Keratinocyte (primary cell): ENCODE measurements around the gene FAT1. TPM values are rescaled to one million over a fixed set of nuclear protein-coding genes. Genes with fewer than 3 reads are reported as not detected.
"Not testable (repeated sequence)": the region's sequence is repeated elsewhere in the genome, so short reads cannot be mapped to it uniquely, and the experiment has no call there.

Experiments used
- DNase-seq: peaks from one replicate; pipeline ENCODE4 v3.0.0-alpha.2; 2011; ENCODE audit warnings: low read depth, missing footprints, low spot score
- FAIRE-seq: peaks from 2 replicates; lab custom pipeline; 2011; peaks lifted over from hg19 to GRCh38; lab: Jason Lieb, UNC
- H2AFZ ChIP-seq: 2 replicates; pipeline ENCODE4 v1.6.0; 2012; ENCODE audit warnings: low read length, control low read depth, inconsistent platforms; ENCODE audit not compliant: control insufficient read depth
- H3K27ac ChIP-seq: 2 replicates; pipeline ENCODE4 v1.5.1; 2011; ENCODE audit warnings: low read length; ENCODE audit not compliant: control insufficient read depth, insufficient read depth
- H3K27me3 ChIP-seq: 3 replicates; pipeline ENCODE4 v1.6.0; 2011; ENCODE audit warnings: low read length; ENCODE audit not compliant: control insufficient read depth, insufficient read depth; ENCODE audit errors: extremely low read depth
- H3K36me3 ChIP-seq, 2 experiments: 2 replicates in 1 of 2; 3 replicates in 1 of 2; pipeline ENCODE4 v1.5.1; 2011; ENCODE audit warnings: low read length in 2 of 2, mild to moderate bottlenecking in 1 of 2; ENCODE audit not compliant: control insufficient read depth in 2 of 2, insufficient read depth in 2 of 2; ENCODE audit errors: extremely low read depth in 1 of 2
- H3K4me1 ChIP-seq: 3 replicates; pipeline ENCODE4 v1.5.1; 2011; ENCODE audit warnings: low read length; ENCODE audit not compliant: control insufficient read depth, insufficient read depth; ENCODE audit errors: extremely low read depth
- H3K4me2 ChIP-seq: 3 replicates; pipeline ENCODE4 v1.6.0; 2011; ENCODE audit warnings: low read depth, low read length; ENCODE audit not compliant: control insufficient read depth, insufficient read depth; ENCODE audit errors: extremely low read depth
- H3K4me3 ChIP-seq, 3 experiments: fragments of 200-600 bp in 1 of 3; sonication (generic) in 1 of 3; 2 replicates in 2 of 3; 3 replicates in 1 of 3; pipeline ENCODE4 v1.5.1; 2011 to 2016; ENCODE audit warnings: low read length in 3 of 3, mild to moderate bottlenecking in 3 of 3, control low read depth in 2 of 3, inconsistent platforms in 1 of 3, low read depth in 1 of 3, mixed read lengths in 1 of 3, mixed run types in 1 of 3, moderate library complexity in 1 of 3; ENCODE audit not compliant: control insufficient read depth in 2 of 3, insufficient read depth in 2 of 3; ENCODE audit errors: extremely low read depth in 1 of 3
- H3K79me2 ChIP-seq: 2 replicates; pipeline ENCODE4 v1.6.0; 2012; ENCODE audit warnings: low read length; ENCODE audit not compliant: control insufficient read depth, insufficient read depth
- H3K9ac ChIP-seq: 3 replicates; pipeline ENCODE4 v1.6.0; 2011; ENCODE audit warnings: low read length; ENCODE audit not compliant: control insufficient read depth, insufficient read depth; ENCODE audit errors: extremely low read depth
- H3K9me1 ChIP-seq: 3 replicates; pipeline ENCODE4 v1.6.0; 2011; ENCODE audit warnings: low read length; ENCODE audit not compliant: control insufficient read depth, insufficient read depth; ENCODE audit errors: extremely low read depth
- H3K9me3 ChIP-seq: 2 replicates; pipeline ENCODE4 v1.5.1; 2012; ENCODE audit warnings: low read depth, low read length; ENCODE audit not compliant: control insufficient read depth
- H4K20me1 ChIP-seq: 3 replicates; pipeline ENCODE4 v1.6.0; 2011; ENCODE audit warnings: low read length; ENCODE audit not compliant: control insufficient read depth, insufficient read depth; ENCODE audit errors: extremely low read depth
- EZH2 ChIP-seq: IDR thresholded peaks from one replicate; pipeline ENCODE4 v1.6.1; 2012; ENCODE audit warnings: inconsistent platforms, mild to moderate bottlenecking, low read length, moderate library complexity
- dilution Hi-C: fragments of 300-500 bp; cut with MboI; formaldehyde crosslinking; loops from one replicate; pipeline ENCODE4 v1.7.0; 2020; ENCODE audit warnings: low sequenced_read_pairs; ENCODE audit not compliant: extremely low pct_ligation_motif_present
- polyA plus RNA-seq, 5 experiments: library from polyadenylated mRNA; depleted of rRNA in 3 of 5; stranded (reverse) in 3 of 5; stranded (forward) in 1 of 5; unstranded in 1 of 5; fragments of >200 nt; gene quantifications; 1 replicate in 1 of 5; 2 replicates in 3 of 5; 3 replicates in 1 of 5; pipeline versions ENCODE4 v1.2.1 to v1.2.3, GENCODE V29; 2011 to 2012; ENCODE audit warnings: missing spikeins in 2 of 5, low read depth in 1 of 5, low replicate concordance in 1 of 5
- TF ChIP-seq, protein P1 (sequence below), 3 experiments: IDR thresholded peaks in 1 of 3; conservative IDR thresholded peaks in 1 of 3; optimal IDR thresholded peaks in 1 of 3; 2 replicates in 2 of 3; 3 replicates in 1 of 3; pipeline versions ENCODE3 to v1.5.1; 2011; ENCODE audit warnings: low read length in 3 of 3, mild to moderate bottlenecking in 3 of 3, moderate library complexity in 2 of 3, control low read depth in 1 of 3, inconsistent platforms in 1 of 3; ENCODE audit not compliant: insufficient read depth in 2 of 3; ENCODE audit errors: extremely low read depth in 1 of 3

The FAT1 gene
- polyA plus RNA-seq, 1 donor (not counting 4 experiments of a cell fraction or from before 2014, with no cell fraction given): 329 TPM

DNA sequence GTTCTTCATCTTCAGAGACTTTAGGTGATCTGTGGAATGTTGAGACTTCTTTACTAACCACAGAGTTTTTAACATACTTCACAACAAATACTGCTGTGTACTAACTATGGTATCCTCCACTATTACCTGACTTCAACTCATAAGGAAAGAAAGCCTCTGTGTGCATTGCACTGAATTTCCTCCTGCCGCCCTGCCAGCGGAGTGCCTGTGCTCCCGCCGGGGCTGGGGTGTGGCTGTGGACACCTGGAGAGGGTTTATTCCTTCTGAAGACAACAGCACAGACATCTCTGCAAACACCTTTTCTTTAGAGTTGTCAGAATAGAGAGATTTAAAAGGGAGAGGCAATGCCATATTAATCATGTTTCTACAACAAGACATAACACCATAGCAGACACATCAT, 63.3 kb downstream of the FAT1 start:
- H4K20me1 ChIP-seq: peaks cover 45% of the 10 kb centered on the region
- peaks cover 94% of the 10 kb centered on the region for H3K79me2 ChIP-seq
- peaks cover 10% of the 10 kb centered on the region for H3K4me1 ChIP-seq
- H3K27me3 ChIP-seq: no peaks in the 10 kb centered on the region
- FAIRE-seq (no peak), DNase-seq (no peak)
- no peak overlapping the region for H3K4me2 ChIP-seq
- H2AFZ ChIP-seq: no peak overlapping the region
- no peak overlapping the region for H3K27ac ChIP-seq
- no peak overlapping the region for H3K9ac ChIP-seq
- H3K4me3 ChIP-seq: no peak overlapping the region
- dilution Hi-C loops: no loop called here
- TF ChIP-seq, protein P1, sequence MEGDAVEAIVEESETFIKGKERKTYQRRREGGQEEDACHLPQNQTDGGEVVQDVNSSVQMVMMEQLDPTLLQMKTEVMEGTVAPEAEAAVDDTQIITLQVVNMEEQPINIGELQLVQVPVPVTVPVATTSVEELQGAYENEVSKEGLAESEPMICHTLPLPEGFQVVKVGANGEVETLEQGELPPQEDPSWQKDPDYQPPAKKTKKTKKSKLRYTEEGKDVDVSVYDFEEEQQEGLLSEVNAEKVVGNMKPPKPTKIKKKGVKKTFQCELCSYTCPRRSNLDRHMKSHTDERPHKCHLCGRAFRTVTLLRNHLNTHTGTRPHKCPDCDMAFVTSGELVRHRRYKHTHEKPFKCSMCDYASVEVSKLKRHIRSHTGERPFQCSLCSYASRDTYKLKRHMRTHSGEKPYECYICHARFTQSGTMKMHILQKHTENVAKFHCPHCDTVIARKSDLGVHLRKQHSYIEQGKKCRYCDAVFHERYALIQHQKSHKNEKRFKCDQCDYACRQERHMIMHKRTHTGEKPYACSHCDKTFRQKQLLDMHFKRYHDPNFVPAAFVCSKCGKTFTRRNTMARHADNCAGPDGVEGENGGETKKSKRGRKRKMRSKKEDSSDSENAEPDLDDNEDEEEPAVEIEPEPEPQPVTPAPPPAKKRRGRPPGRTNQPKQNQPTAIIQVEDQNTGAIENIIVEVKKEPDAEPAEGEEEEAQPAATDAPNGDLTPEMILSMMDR (optimal IDR thresholded peaks at IDR 0.05 in 1 of 3, IDR thresholded peaks at IDR 0.05 in 1 of 3, conservative IDR thresholded peaks at IDR 0.05 in 1 of 3; ENCODE audit: extremely low read depth in 1 of 3, insufficient read depth in 2 of 3, low read length in 3 of 3): no peak
- TF ChIP-seq EZH2: no peak
- H3K36me3 ChIP-seq: peaks cover 39 to 47% of the 10 kb centered on the region in 2 experiments
- no peaks in the 10 kb centered on the region for H3K9me3 ChIP-seq
- H3K9me1 ChIP-seq: no peaks in the 10 kb centered on the region

DNA sequence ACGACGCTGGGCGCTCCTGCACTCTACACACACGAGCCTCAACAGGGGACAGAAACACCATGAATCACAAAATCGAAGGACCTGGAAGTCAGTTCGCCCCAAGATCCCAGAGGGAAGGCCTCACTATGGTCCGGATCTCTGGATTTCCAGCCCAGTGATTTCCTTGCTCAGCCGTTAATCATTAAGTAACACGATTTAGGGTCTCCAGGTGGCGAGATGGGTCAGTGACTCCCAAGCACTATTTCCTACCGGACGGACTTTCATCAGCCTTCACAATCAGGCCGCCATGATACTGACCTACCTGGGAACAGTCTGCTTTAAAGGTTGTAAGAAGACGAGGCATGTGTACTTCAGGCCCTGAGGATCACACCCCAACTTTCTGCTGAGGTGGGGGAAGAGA, 63.7 kb downstream of the FAT1 start:
- Histone ChIP-seq H3K4me2 (no peak overlapping the region), H3K4me3 (no peak overlapping the region), H3K9me3 (no peaks in the 10 kb centered on the region), H3K79me2 (peaks cover 97% of the 10 kb centered on the region), H3K27me3 (no peaks in the 10 kb centered on the region), H2AFZ (no peak overlapping the region), H3K4me1 (peaks cover 10% of the 10 kb centered on the region), H4K20me1 (peaks cover 45% of the 10 kb centered on the region), H3K9me1 (no peaks in the 10 kb centered on the region), H3K36me3 (peaks cover 39 to 47% of the 10 kb centered on the region in 2 experiments), H3K27ac (no peak overlapping the region), H3K9ac (no peak overlapping the region)
- FAIRE-seq (no peak), DNase-seq (no peak)
- dilution Hi-C loops: no loop called here
- TF ChIP-seq EZH2: no peak
- TF ChIP-seq, protein P1 (optimal IDR thresholded peaks at IDR 0.05 in 1 of 3, IDR thresholded peaks at IDR 0.05 in 1 of 3, conservative IDR thresholded peaks at IDR 0.05 in 1 of 3; ENCODE audit: extremely low read depth in 1 of 3, insufficient read depth in 2 of 3, low read length in 3 of 3): no peak

DNA sequence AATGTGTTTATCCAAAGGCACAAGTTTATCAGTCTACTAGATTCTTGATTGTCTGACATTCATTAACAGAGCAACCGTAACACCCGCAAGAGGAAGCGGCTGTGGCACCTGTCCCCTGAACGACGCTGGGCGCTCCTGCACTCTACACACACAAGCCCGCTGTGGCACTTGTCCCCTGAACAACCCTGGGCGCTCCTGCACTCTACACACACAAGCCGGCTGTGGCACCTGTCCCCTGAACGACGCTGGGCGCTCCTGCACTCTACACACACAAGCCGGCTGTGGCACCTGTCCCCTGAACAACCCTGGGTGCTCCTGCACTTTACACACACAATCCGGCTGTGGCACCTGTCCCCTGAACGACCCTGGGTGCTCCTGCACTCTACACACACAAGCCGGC, 64.2 kb downstream of the FAT1 start:
- peaks cover 36 to 45% of the 10 kb centered on the region in 2 experiments for H3K36me3 ChIP-seq
- H3K79me2 ChIP-seq: peaks cover 97% of the 10 kb centered on the region
- H3K4me3 ChIP-seq, dilution Hi-C loops, H3K9me3 ChIP-seq, DNase-seq, H3K27ac ChIP-seq, H3K9me1 ChIP-seq, H3K9ac ChIP-seq, FAIRE-seq, H2AFZ ChIP-seq, H3K4me2 ChIP-seq, H3K27me3 ChIP-seq: not testable (repeated sequence)
- H3K4me1 ChIP-seq: peaks cover 10% of the 10 kb centered on the region
- H4K20me1 ChIP-seq: peaks cover 45% of the 10 kb centered on the region
